Measurements from ENCODE around the gene CYP2S1.

DNA sequence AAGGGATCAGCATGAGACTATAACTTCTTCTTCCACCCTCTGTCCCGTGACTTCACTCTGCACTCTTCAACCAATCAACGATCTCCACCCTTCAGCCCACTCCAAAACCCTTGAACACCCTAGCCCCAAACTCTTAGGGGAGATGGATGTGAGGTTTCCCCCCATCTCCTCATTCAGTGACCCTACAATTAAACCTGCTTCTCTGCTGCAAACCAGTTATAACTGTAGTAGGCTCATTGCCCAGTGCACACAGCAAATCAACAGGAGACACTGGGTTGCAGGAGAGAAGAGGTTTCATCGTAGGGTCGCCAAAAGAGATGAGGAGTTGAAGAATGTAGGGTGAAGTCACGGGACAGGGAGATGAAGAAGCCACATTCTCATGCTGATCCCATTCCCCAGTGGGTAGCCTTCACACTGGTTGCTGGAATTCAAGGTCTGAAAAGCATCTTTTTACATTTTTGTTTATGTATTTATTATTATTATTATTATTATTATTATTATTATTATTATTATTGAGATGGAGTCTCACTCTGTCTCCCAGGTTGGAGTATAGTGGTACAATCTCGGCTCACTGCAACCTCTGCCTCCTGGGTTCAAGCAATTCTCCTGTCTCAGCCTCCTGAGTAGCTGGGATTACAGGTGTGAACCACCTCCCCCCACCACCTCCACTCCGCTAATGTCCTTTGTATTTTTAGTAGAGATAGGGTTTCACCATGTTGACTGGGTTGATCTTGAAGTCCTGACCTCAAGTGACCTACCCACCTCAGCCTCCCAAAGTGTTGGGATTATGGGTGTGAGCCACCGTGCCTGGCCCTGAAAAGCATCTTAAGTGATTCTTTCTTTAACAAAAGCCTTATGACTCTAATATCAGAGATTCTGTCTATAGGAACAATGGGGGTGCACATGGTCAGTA, 5.8 kb upstream of the CYP2S1 start:
- TF ChIP-seq, protein P1, sequence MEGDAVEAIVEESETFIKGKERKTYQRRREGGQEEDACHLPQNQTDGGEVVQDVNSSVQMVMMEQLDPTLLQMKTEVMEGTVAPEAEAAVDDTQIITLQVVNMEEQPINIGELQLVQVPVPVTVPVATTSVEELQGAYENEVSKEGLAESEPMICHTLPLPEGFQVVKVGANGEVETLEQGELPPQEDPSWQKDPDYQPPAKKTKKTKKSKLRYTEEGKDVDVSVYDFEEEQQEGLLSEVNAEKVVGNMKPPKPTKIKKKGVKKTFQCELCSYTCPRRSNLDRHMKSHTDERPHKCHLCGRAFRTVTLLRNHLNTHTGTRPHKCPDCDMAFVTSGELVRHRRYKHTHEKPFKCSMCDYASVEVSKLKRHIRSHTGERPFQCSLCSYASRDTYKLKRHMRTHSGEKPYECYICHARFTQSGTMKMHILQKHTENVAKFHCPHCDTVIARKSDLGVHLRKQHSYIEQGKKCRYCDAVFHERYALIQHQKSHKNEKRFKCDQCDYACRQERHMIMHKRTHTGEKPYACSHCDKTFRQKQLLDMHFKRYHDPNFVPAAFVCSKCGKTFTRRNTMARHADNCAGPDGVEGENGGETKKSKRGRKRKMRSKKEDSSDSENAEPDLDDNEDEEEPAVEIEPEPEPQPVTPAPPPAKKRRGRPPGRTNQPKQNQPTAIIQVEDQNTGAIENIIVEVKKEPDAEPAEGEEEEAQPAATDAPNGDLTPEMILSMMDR (conservative IDR thresholded peaks at IDR 0.05; ENCODE audit: low read depth, low read length): no peak
- no peak for TF ChIP-seq CHD1 (IDR thresholded peaks at IDR 0.05; ENCODE audit: low read depth, low read length)
- no peak for TF ChIP-seq RAD21 (IDR thresholded peaks at IDR 0.05; ENCODE audit: low read length)
- TF ChIP-seq POLR2A (IDR thresholded peaks at IDR 0.05; ENCODE audit: low read depth, low read length): no peak
- no peak for TF ChIP-seq RFX5 (IDR thresholded peaks at IDR 0.05; ENCODE audit: low read depth, low read length)
- TF ChIP-seq ELK1 (IDR thresholded peaks at IDR 0.05; ENCODE audit: borderline replicate concordance, low read depth, low read length): no peak
- TF ChIP-seq MAZ (IDR thresholded peaks at IDR 0.05; ENCODE audit: borderline replicate concordance, low read depth, low read length): no peak
- no peak for TF ChIP-seq CEBPB (IDR thresholded peaks at IDR 0.05; ENCODE audit: low read depth, low read length)
- TF ChIP-seq, protein P2, sequence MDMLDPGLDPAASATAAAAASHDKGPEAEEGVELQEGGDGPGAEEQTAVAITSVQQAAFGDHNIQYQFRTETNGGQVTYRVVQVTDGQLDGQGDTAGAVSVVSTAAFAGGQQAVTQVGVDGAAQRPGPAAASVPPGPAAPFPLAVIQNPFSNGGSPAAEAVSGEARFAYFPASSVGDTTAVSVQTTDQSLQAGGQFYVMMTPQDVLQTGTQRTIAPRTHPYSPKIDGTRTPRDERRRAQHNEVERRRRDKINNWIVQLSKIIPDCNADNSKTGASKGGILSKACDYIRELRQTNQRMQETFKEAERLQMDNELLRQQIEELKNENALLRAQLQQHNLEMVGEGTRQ (IDR thresholded peaks at IDR 0.05; ENCODE audit: low read depth, low read length): no peak
- no peak for TF ChIP-seq NFE2L2 (IDR thresholded peaks at IDR 0.05; ENCODE audit: low read depth, low read length)
- TF ChIP-seq SMC3 (IDR thresholded peaks at IDR 0.05; ENCODE audit: low read depth, low read length): no peak
- TF ChIP-seq MXI1 (IDR thresholded peaks at IDR 0.05; ENCODE audit: borderline replicate concordance, low read depth, low read length): no peak
